GM12878 (cell line): ENCODE results near the gene GAPT. TPM values are rescaled to one million over a fixed set of nuclear protein-coding genes. Genes with fewer than 3 reads are reported as not detected.

Experiments used
- ATAC-seq: fragments of 200-7000 bp; cut with Tn5 transposase; 3 replicates; pipeline ENCODE4 v1.9.1; 2020; ENCODE audit warnings: mild to moderate bottlenecking, moderate library complexity
- BruUV-seq: library from RNA; stranded (reverse); fragments of 400-500 nt; replicated peaks from 2 replicates; lab custom pipeline; 2021; lab: Mats Ljungman, UMichigan
- CTCF ChIA-PET: fragments of 300-600 bp; sonication (Branson Sonifier 250); formaldehyde crosslinking; extraction: SDS; loops from one replicate; lab custom pipeline; 2021; ENCODE audit warnings: inconsistent platforms; lab: Yijun Ruan, JAX
- POLR2A ChIA-PET: fragments of 350-600 bp; formaldehyde crosslinking; extraction: SDS; loops from one replicate; lab custom pipeline; 2021; ENCODE audit warnings: inconsistent platforms; lab: Charles Lee
- RAD21 ChIA-PET: fragments of 300-600 bp; sonication (Branson Sonifier 250); formaldehyde crosslinking; loops from one replicate; lab custom pipeline; 2023; ENCODE audit warnings: antibody characterized with exemption; ENCODE audit not compliant: unreplicated experiment; lab: Charles Lee
- SMC1A ChIA-PET: fragments of 300-600 bp; sonication (Branson Sonifier 250); formaldehyde crosslinking; loops from one replicate; lab custom pipeline; 2023; ENCODE audit not compliant: unreplicated experiment, uncharacterized antibody; lab: Charles Lee
- DNase-seq: peaks from one replicate; pipeline ENCODE4 v3.0.0-alpha.2; 2011; ENCODE audit warnings: low read depth, low spot score
- FAIRE-seq: peaks from 3 replicates; lab custom pipeline; 2011; peaks lifted over from hg19 to GRCh38; lab: Jason Lieb, UNC
- H2AFZ ChIP-seq: 2 replicates; pipeline ENCODE4 v1.6.0; 2011; ENCODE audit warnings: low read depth, low read length, control low read depth; ENCODE audit not compliant: control insufficient read depth
- H3K27ac ChIP-seq: 2 replicates; pipeline ENCODE4 v1.5.1; 2011; ENCODE audit warnings: control low read depth; ENCODE audit not compliant: control insufficient read depth, insufficient read depth
- H3K27me3 ChIP-seq, 2 experiments: replicated peaks in 1 of 2; 2 replicates each; pipeline versions ENCODE4 v1.6.0 to v1.6.1; 2011; ENCODE audit warnings: low read length in 1 of 2; ENCODE audit not compliant: control insufficient read depth in 2 of 2, insufficient read depth in 2 of 2
- H3K36me3 ChIP-seq, 2 experiments: 2 replicates each; pipeline ENCODE4 v1.5.1; 2011; ENCODE audit warnings: low read length in 1 of 2; ENCODE audit not compliant: control insufficient read depth in 2 of 2, insufficient read depth in 2 of 2
- H3K4me1 ChIP-seq: 2 replicates; pipeline ENCODE4 v1.6.1; 2011; ENCODE audit warnings: mild to moderate bottlenecking, low read length, moderate library complexity, mixed read lengths; ENCODE audit not compliant: control insufficient read depth, insufficient read depth
- H3K4me2 ChIP-seq: 2 replicates; pipeline ENCODE4 v1.6.0; 2011; ENCODE audit warnings: control low read depth; ENCODE audit not compliant: control insufficient read depth, insufficient read depth
- H3K4me3 ChIP-seq: fragments of 200-600 bp; sonication (generic); 2 replicates; pipeline ENCODE4 v1.5.1; 2016
- H3K79me2 ChIP-seq: 2 replicates; pipeline ENCODE4 v1.6.0; 2011; ENCODE audit warnings: low read length; ENCODE audit not compliant: control insufficient read depth, insufficient read depth
- H3K9ac ChIP-seq: 2 replicates; pipeline ENCODE4 v1.8.0; 2011; ENCODE audit warnings: low read length, control low read depth, mixed read lengths; ENCODE audit not compliant: control insufficient read depth, insufficient read depth
- H3K9me3 ChIP-seq: replicated peaks from 3 replicates; pipeline ENCODE4 v1.5.1; 2011; ENCODE audit warnings: mild to moderate bottlenecking, low read length; ENCODE audit not compliant: control insufficient read depth, insufficient read depth
- H4K20me1 ChIP-seq: 2 replicates; pipeline ENCODE4 v1.6.0; 2011; ENCODE audit not compliant: control insufficient read depth, insufficient read depth
- ASH2L ChIP-seq: fragments of 300-600, 200-600 bp; sonication (generic); IDR thresholded peaks from 2 replicates; pipeline ENCODE4 v1.6.1; 2017; ENCODE audit warnings: low read depth, mild to moderate bottlenecking, borderline replicate concordance
- ATF2 ChIP-seq: IDR thresholded peaks from 2 replicates; pipeline ENCODE4 v1.6.1; 2012; ENCODE audit warnings: low read length, inconsistent platforms
- BACH1 ChIP-seq: fragments of 450-650 bp; IDR thresholded peaks from 2 replicates; pipeline ENCODE4 v1.6.1; 2017; ENCODE audit warnings: mild to moderate bottlenecking, borderline replicate concordance
- BCL3 ChIP-seq: IDR thresholded peaks from 2 replicates; pipeline ENCODE4 v1.6.1; 2011; ENCODE audit warnings: borderline replicate concordance, low read depth, mild to moderate bottlenecking, moderate library complexity, low read length; ENCODE audit not compliant: insufficient read depth, poor library complexity, severe bottlenecking
- BRCA1 ChIP-seq: IDR thresholded peaks from 2 replicates; pipeline ENCODE4 v1.6.1; 2011; ENCODE audit warnings: low read depth, low read length, improper control_type of control experiment
- CBFB ChIP-seq: IDR thresholded peaks from 2 replicates; pipeline ENCODE4 v1.6.1; 2016; ENCODE audit warnings: antibody characterized with exemption, low read depth
- CTCF ChIP-seq, 3 experiments: IDR thresholded peaks in 2 of 3; conservative IDR thresholded peaks in 1 of 3; 2 replicates each; pipeline ENCODE4 v1.5.1; 2011; ENCODE audit warnings: low read depth in 3 of 3, low read length in 3 of 3, mild to moderate bottlenecking in 3 of 3, control low read depth in 2 of 3, moderate library complexity in 2 of 3, inconsistent platforms in 1 of 3, mixed read lengths in 1 of 3; ENCODE audit not compliant: control insufficient read depth in 2 of 3, insufficient read depth in 1 of 3; ENCODE audit errors: extremely low read depth in 1 of 3
- JUNB ChIP-seq: IDR thresholded peaks from 2 replicates; pipeline ENCODE4 v1.6.1; 2016; ENCODE audit warnings: antibody characterized with exemption, mild to moderate bottlenecking
- NBN ChIP-seq: fragments of 450-650 bp; IDR thresholded peaks from 2 replicates; pipeline ENCODE4 v1.6.1; 2016
- NR2C1 ChIP-seq: fragments of 450-650 bp; IDR thresholded peaks from 2 replicates; pipeline ENCODE4 v1.6.1; 2017; ENCODE audit warnings: antibody characterized with exemption, mild to moderate bottlenecking, moderate library complexity
- RAD21 ChIP-seq: IDR thresholded peaks from 2 replicates; pipeline ENCODE4 v1.6.1; 2011; ENCODE audit warnings: mild to moderate bottlenecking, low read depth, low read length, moderate library complexity; ENCODE audit not compliant: insufficient read depth
- RBBP5 ChIP-seq: fragments of 200-600 bp; sonication (generic); conservative IDR thresholded peaks from 2 replicates; pipeline ENCODE4 v1.6.1; 2016
- RELA ChIP-seq: fragments of 450-650 bp; IDR thresholded peaks from 2 replicates; pipeline ENCODE4 v1.8.0; 2014; ENCODE audit warnings: borderline replicate concordance; ENCODE audit not compliant: partially characterized antibody
- SMAD1 ChIP-seq: fragments of 450-650 bp; IDR thresholded peaks from 2 replicates; pipeline ENCODE4 v1.6.1; 2018; ENCODE audit warnings: mild to moderate bottlenecking, low read depth; ENCODE audit not compliant: partially characterized antibody
- SMC3 ChIP-seq: IDR thresholded peaks from 2 replicates; pipeline ENCODE4 v1.6.1; 2011; ENCODE audit warnings: low read length, improper control_type of control experiment, borderline replicate concordance
- TARDBP ChIP-seq: IDR thresholded peaks from 2 replicates; pipeline ENCODE4 v1.6.1; 2016; ENCODE audit warnings: borderline replicate concordance
- ZBTB33 ChIP-seq: fragments of 450-650 bp; IDR thresholded peaks from 2 replicates; pipeline ENCODE4 v1.6.1; 2017; ENCODE audit warnings: mild to moderate bottlenecking
- WGBS: methylation state at CpG from one replicate; pipeline ENCODE4 v1.1.6; 2016; ENCODE audit warnings: low lambda C conversion rate; ENCODE audit not compliant: insufficient replicate concordance, insufficient coverage; ENCODE audit errors: missing lambda C conversion rate; 5-methylcytosine and 5-hydroxymethylcytosine counted together
- in situ Hi-C: fragments of 300-500 bp; cut with MboI; formaldehyde crosslinking; loops from 9 replicates; pipeline ENCODE4 v1.14.3; 2018; ENCODE audit warnings: mixed read lengths
- intact Hi-C: fragments of 100-400 bp; cut with micrococcal nuclease; formaldehyde crosslinking; loops from one replicate; pipeline ENCODE4 v1.14.2; 2022; ENCODE audit not compliant: unreplicated experiment
- polyA plus RNA-seq, 11 experiments: library from polyadenylated mRNA; depleted of rRNA in 4 of 11; unstranded in 6 of 11; stranded (reverse) in 5 of 11; fragments of >200 nt; fragmentation: Nextera tagmentation in 4 of 11; fragmentation: Illumina TruSeq in 1 of 11; extraction: Ambion mirVana in 4 of 11; extraction: Trizol in 1 of 11; gene quantifications; 1 replicate in 1 of 11; 2 replicates in 10 of 11; pipeline versions ENCODE4 v1.2.1 to v1.2.3, GENCODE V29; 2011 to 2016; ENCODE audit warnings: inconsistent platforms in 2 of 11, missing spikeins in 2 of 11, low read depth in 1 of 11
- total RNA-seq, 4 experiments: library from RNA; depleted of rRNA in 3 of 4; stranded (reverse); fragments of >200 nt in 3 of 4; fragmentation: Illumina TruSeq in 1 of 4; extraction: Trizol in 1 of 4; gene quantifications; 2 replicates each; pipeline versions ENCODE4 v1.2.1 to v1.2.3, GENCODE V29; 2013 to 2021

GAPT gene
- total and polyA plus RNA-seq, 10 of the 15 experiments (the other 5 are each of a cell fraction or from before 2014, with no cell fraction given) = 0.15 to 0.96 (median 0.57) TPM; not detected in 2

GRCh38 chr5:58462623-58463230, 28.5 kb upstream of the GAPT start:
- H3K4me1 ChIP-seq = peaks cover 12% of the 10 kb centered on the region
- intact Hi-C loops = loop anchor here (1.0 to 10.0 kb wide), 4 partner anchors 62 to 1558 kb away; partner anchors contain the start of gene SETD9
- H3K4me2 ChIP-seq = no peak overlapping the region
- H4K20me1 ChIP-seq = no peaks in the 10 kb centered on the region
- BruUV-seq = no TSS peak
- no peak overlapping the region; the same call in 1 of the 2 replicates for H2AFZ ChIP-seq
- no peak overlapping the region for H3K9ac ChIP-seq
- 1% methylated on average over 4 of the region's 4 CpGs for WGBS
- CTCF ChIA-PET = interaction anchor here (0.6 to 6.8 kb wide), 12 partner anchors 387 to 1164 kb away, joined by 3 to 80 read pairs (median 10); no protein-coding TSS in a partner anchor
- no peak overlapping the region for H3K27ac ChIP-seq
- POLR2A ChIA-PET = no interaction called here
- DNase-seq = no peak
- in situ Hi-C loops = loop anchor here (5.0 to 25.0 kb wide), 3 partner anchors 800 to 1550 kb away; partner anchors contain the start of gene SETD9
- peak; percentile 81 for FAIRE-seq
- SMC1A ChIA-PET = interaction anchor here (0.7 to 4.7 kb wide), 11 partner anchors 44 to 1585 kb away, joined by 3 to 38 read pairs (median 3); no protein-coding TSS in a partner anchor
- peaks cover 2 to 8% of the 10 kb centered on the region in 2 experiments; a peak in 3 of 4 replicates for H3K27me3 ChIP-seq
- peak; percentile 3; the same call in 1 of the 3 replicates for ATAC-seq
- no peak for TF ChIP-seq JUNB
- no peak for TF ChIP-seq NR2C1
- no peak for TF ChIP-seq BRCA1
- no peak for TF ChIP-seq SMAD1
- TF ChIP-seq RELA = no peak
- peak; percentile 75 for TF ChIP-seq RAD21
- no peak for TF ChIP-seq ATF2
- TF ChIP-seq NBN = no peak
- peak; percentile 51; the same call in 1 of the 2 replicates for TF ChIP-seq SMC3
- no peak for TF ChIP-seq CBFB
- peak; percentile 30 to 62 (median 47); a peak in 4 of 6 replicates for TF ChIP-seq CTCF (IDR thresholded peaks at IDR 0.05 in 2 of 3, conservative IDR thresholded peaks at IDR 0.05 in 1 of 3; ENCODE audit: control insufficient read depth in 2 of 3, extremely low read depth in 1 of 3, insufficient read depth in 1 of 3, low read depth in 3 of 3, low read length in 3 of 3)
- no peak for TF ChIP-seq ASH2L
- no peak for TF ChIP-seq ZBTB33
- no peak for TF ChIP-seq TARDBP
- TF ChIP-seq RBBP5 = no peak
- no peak for TF ChIP-seq BCL3
- no peak for TF ChIP-seq BACH1
- no peaks in the 10 kb centered on the region for H3K36me3 ChIP-seq
- no peaks in the 10 kb centered on the region for H3K9me3 ChIP-seq
- no peak overlapping the region for H3K4me3 ChIP-seq
- RAD21 ChIA-PET = interaction anchor here (0.7 to 6.3 kb wide), 6 partner anchors 261 to 1164 kb away, joined by 3 to 42 read pairs (median 12); no protein-coding TSS in a partner anchor
- H3K79me2 ChIP-seq = no peaks in the 10 kb centered on the region
